ENCODE data around the gene ZCCHC24.

GRCh38 chr10:79353726-79354125 is 91.7 kb downstream of the ZCCHC24 start:
- TF ChIP-seq CTCF (IDR thresholded peaks at IDR 0.05) = no peak
- TF ChIP-seq POLR2A (IDR thresholded peaks at IDR 0.05) = no peak
